ENCODE data around the gene CTSW.
A peak's percentile ranks its signal among the peaks of the same experiment; 100 is the strongest.

The CTSW gene

GRCh38 chr11:65856689-65857499 is 22.7 kb upstream of the CTSW start:
- DNase-seq, result peak; percentile 52

DNA sequence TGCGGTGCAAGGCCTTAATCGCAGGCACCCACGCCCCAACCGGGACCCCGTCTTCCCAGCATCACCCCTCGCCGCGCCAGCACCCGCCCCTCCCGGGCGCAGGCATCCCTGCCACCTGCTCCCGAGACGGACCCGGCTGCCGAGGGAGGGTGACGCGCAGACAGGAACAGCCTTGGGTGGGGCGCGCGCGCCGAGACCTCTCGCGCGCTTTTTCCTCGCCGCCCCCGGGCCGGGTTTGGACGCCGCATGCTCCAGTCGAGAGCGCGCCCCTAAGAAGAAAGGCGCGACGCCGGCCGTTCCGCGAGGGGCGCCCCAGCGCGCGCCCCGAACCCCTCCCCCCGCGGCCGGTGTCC is 22.2 kb upstream of the CTSW start:
- DNase-seq, result no peak

DNA sequence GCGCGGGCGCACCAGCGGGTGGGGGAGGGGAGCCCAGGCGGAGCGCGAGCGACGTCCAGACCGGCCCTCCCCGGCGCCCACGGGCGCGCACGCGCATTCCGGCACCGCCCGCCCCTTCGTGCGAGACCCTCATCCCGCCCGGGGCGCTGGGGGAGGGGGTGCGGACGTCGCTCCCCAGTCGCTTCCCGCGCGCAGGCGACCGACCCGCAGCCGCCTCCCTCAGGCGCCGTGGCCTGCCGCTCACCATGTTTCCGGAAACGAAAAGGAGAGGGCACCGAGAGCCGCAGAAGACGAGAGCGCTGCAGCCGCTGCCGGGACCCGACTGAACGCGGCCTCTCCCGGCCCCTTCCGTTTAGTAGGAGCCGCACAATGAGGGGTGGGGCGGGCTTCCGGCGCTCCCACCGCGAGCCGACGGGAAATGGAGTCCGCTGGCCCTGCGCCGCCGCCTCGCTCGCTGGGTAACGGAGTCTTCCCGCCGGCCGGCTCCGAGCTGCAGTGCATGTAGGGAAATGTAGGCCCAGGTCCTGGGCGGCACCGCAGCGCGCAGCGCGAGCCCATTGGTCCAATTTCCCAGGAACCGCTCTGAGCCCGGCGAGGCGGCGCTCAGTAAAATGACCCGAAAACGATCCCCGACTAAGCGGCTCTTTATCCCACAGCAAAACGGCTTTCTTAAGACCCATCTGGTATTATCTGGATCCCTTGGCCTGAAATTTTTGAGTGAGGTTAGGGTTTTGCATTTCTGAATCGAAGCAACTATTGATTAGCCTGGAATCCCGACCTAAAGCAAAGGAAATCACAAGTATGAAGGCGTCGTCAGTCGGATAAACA is 21.6 kb upstream of the CTSW start, which contains the start of gene CFL1:
TSS of gene CFL1 (minus strand) at position 328 of the 828 bp plus-strand sequence. CDS start at position 247, 81 bp downstream.
- peak; percentile 91 for DNase-seq

GRCh38 chr11:65858681-65859087 is 21.0 kb upstream of the CTSW start:
- DNase-seq, result no peak

DNA sequence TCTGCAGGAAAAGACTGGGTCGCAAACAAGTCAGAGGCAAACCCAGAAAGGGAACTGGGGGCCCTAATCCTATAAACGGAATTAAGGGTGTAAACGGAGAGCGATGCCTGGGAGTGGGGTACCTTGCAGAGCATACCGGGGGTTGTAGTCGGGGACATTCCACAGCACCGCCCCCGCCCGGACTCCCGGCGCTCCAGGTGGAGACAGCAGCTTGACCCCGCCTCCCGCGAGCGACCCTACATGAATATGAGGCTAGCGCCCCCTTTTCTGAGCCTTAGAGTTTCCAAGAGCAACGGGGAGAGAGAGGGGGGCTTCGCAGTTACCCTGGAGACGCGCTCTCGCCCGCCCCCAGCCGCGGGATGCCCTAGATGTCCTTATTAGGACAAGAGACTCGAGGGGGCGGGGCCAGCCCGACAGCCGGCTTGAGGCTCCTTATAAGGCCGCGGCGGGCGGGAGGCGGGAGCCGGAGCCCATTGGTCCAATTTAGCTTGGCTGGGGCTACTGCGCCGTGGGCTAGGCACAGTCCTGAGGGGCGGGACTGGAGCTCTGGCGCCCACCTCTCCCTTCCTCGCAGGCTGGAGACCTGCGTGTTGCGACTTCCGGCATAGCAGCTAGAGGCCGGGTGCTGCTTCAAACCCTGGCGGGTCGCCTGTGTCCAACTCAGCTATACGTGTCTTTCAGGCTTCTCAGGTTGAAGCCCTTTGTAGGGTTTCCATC is 20.4 kb upstream of the CTSW start:
- DNase-seq, result peak; percentile 98

- no peak for DNase-seq
Measured at GRCh38 chr11:65859812-65860277, 19.8 kb upstream of the CTSW start.

GRCh38 chr11:65860278-65861164 is 19.1 kb upstream of the CTSW start, which contains the start of gene MUS81:
Gene MUS81 (plus strand): TSS chr11:65860433. CDS start chr11:65860754, 321 bp downstream.
- peak; percentile 88 for DNase-seq

- DNase-seq, result no peak
Measured at GRCh38 chr11:65861165-65861505, 18.5 kb upstream of the CTSW start.

DNA sequence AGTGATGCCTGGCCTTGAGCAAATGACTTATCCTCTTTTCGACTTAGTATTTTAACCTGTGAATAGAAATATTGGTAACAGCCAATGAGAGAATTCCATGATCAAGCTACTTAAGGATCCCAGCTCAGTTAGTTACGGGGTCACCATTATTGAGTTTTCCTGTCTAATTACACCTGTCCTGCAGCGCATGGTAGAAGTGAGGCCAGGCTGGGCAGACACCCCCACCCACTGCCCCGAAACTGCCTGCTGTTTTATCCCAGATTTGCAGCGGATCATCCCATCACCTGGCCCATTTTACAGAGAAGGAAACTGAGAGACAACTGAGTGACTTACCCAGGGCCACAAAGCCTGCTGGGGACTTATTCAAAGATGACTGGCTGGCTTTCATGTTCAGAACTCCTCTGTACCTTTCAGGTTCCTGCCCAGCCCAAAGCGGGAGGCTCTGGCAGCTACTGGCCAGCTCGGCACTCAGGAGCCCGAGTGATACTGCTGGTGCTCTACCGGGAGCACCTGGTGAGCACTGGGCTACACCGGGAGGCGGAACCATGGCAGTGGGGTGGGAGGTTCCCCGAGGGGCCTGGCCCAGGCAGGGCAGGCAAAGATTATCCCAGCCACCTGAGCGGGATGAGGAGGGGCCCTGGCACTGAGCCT is 18.0 kb upstream of the CTSW start:
- DNase-seq, result no peak

DNA sequence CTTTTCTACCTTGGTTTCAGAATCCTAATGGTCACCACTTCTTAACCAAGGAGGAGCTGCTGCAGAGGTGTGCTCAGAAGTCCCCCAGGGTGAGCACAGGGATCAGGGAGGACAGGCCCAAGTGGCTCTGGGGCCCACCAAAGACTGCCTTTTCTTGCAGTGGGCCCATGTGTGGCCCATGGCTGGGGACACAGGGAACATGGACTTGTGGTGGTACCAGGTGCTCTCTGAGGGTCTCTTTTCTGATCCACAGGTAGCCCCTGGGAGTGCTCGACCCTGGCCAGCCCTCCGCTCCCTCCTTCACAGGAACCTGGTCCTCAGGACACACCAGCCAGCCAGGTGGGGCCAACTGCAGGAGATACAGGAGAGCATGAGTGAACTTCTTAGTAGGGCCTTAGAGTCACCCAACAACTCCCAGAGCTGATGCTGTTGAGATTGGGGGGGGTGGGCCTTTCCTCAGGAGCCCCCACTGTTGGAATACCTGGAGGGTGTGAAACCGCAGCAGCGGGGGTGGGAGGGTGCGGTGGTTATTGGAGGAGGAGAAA is 17.4 kb upstream of the CTSW start:
- no peak for DNase-seq

- DNase-seq, result no peak
Measured at GRCh38 chr11:65862941-65863888, 16.4 kb upstream of the CTSW start.

GRCh38 chr11:65863889-65864705 is 15.5 kb upstream of the CTSW start:
- no peak for DNase-seq

DNA sequence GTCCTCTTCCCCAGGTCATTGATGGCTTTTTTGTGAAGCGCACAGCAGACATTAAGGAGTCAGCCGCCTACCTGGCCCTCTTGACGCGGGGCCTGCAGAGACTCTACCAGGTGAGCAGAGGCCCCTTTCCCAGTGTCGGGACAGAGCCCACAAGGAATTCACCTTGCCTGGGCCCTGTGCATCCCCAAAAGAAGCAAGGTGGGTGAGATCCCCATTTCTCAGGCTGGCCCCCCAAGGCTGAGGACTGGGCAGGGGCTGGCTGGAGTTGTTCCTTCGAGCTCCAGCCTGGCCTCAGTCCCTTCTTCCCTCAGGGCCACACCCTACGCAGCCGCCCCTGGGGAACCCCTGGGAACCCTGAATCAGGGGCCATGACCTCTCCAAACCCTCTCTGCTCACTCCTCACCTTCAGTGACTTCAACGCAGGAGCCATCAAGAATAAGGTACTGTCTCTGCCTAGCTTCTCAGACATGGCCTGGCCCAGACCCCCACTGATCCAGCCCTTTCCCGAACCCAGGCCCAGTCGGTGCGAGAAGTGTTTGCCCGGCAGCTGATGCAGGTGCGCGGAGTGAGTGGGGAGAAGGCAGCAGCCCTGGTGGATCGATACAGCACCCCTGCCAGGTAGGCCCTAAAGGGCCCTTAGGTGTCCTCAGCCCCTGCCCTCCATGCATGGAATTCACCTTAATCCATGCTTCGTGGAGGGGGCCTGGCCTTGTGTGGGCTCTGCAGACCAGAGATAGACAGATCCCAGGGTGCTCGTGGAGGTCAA is 14.7 kb upstream of the CTSW start:
- DNase-seq, result no peak

- DNase-seq, result no peak
Measured at GRCh38 chr11:65865550-65866172, 14.0 kb upstream of the CTSW start.

DNA sequence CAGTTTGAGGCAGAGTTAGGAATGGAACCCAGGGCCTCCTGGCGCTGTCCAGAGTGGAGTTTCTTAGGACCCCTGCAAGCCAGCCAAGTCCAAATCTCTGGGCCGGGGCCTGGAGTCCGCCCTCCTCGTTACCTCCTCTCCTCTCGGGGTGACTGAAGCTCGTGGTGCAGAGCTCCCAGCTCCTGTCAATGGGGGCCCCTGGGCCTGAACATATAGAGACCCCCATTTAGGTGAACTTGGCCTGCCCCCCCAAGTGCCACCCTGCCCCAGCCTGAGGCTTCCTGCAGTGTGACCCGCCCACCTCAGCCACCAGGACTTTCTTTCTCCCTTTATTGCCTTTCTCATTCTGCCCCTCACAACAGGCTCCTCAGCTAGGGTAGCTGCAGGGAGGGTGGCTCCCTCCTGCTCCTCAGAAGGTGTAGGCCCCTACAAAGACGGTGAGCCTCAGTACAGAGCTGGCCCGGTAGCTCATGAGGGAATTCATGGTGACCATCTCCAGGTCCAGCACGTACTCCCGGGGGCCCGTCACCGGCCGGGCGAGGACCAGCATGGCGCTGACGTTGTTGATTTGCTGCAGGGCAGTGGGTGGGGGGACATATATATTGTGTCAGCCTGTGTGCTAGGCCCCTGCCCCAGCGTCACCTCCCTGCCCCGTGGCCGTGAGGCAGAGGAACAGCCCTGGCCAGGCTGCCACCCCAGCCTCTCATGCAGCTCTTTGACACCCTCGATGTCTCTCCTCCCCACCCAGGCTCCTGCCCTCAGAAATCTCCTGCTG is 12.9 kb upstream of the CTSW start:
- DNase-seq, result no peak

DNA sequence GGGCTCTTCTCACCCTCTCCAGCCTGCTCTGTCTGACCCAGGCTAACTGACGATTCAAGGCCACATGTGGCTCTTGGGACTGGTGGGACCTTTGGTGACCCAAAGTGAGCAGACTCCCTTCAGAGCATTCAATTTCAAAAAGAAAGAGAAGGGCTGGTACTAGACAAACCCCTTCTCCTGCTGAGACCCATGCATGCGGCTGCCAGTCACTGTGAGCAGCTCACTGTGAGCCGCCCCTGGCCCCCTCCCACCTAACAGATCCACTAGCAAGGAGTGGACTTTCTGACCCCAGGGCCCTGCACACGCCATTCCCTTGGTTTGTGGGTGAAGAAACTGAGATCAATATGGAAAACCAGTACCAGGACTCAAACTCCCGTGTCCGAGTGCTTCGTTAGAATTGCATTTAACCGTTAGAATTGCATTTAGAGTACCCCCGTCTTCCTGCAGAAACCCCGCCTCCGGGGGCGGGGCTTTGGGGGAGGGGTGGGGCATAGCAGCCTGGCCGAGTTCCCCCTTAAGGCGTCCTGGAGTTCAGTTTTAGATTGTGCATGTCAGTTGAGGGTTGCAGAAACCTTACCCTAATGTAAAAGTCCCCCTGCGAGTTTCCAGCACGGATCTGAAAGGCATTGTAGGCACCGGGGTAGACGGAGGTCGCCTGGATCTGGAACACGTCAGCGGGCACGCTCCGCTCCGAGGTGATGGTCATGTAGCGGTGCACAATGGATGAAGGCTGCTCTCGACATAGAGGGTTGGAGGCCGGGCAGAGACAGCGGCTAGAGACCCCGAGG is 12.2 kb upstream of the CTSW start:
- DNase-seq, result no peak

Measured in NCI-H1048 (cell line).